AG04450 (cell line): ENCODE results near the gene LDB2. TPM values are rescaled to one million over a fixed set of nuclear protein-coding genes. Genes with fewer than 3 reads are reported as not detected.

Experiments used
- CTCF ChIA-PET: fragments of 300-600, 350-600 bp; formaldehyde crosslinking; extraction: SDS; loops from one replicate; lab custom pipeline; 2022; ENCODE audit warnings: antibody characterized with exemption, inconsistent platforms; lab: Charles Lee
- POLR2A ChIA-PET: fragments of 350-600 bp; formaldehyde crosslinking; extraction: SDS; loops from one replicate; lab custom pipeline; 2021; ENCODE audit warnings: antibody characterized with exemption, inconsistent platforms; lab: Yijun Ruan, JAX
- DNase-seq: peaks from one replicate; pipeline ENCODE4 v3.0.0-alpha.2; 2011; ENCODE audit warnings: low read depth, low spot score
- H3K27ac ChIP-seq: one replicate; pipeline ENCODE4 v1.5.1; 2012; ENCODE audit warnings: low read depth, low read length, control low read depth
- H3K27me3 ChIP-seq: one replicate; pipeline ENCODE4 v1.6.0; 2012; ENCODE audit warnings: low read length; ENCODE audit not compliant: control insufficient read depth, insufficient read depth
- H3K4me3 ChIP-seq: 2 replicates; pipeline ENCODE4 v1.5.1; 2011; ENCODE audit warnings: mild to moderate bottlenecking, low read depth, low read length, control low read depth
- H3K9me3 ChIP-seq: 2 replicates; pipeline ENCODE4 v1.5.1; 2012; ENCODE audit warnings: low read length; ENCODE audit not compliant: control insufficient read depth, insufficient read depth
- CTCF ChIP-seq: IDR thresholded peaks from 2 replicates; pipeline ENCODE4 v1.5.1; 2011; ENCODE audit warnings: low read depth, low read length, control low read depth, inconsistent platforms
- polyA plus RNA-seq: library from polyadenylated mRNA; depleted of rRNA; stranded (reverse); fragments of >200 nt; gene quantifications from 2 replicates; pipeline ENCODE4 v1.2.3, GENCODE V29; 2011

The LDB2 gene
- polyA plus RNA-seq, 1 experiment = 180 TPM

- ChIA-PET CTCF (no interaction called here), POLR2A (no interaction called here)
- no peak for DNase-seq
- Histone ChIP-seq H3K9me3 (no peaks in the 10 kb centered on the region), H3K27ac (no peak overlapping the region), H3K27me3 (no peaks in the 10 kb centered on the region), H3K4me3 (no peak overlapping the region)
- no peak for TF ChIP-seq CTCF
These were observed 295.3 kb downstream of the LDB2 start for GRCh38 chr4:16603178-16603577.

- Histone ChIP-seq H3K9me3 (no peaks in the 10 kb centered on the region), H3K27ac (peak overlapping the region; percentile 74), H3K4me3 (no peak overlapping the region), H3K27me3 (no peaks in the 10 kb centered on the region)
- CTCF ChIA-PET = interaction anchor here (1.2 kb wide), 1 partner anchor 82 kb away, joined by 3 read pairs; no protein-coding TSS in a partner anchor
- TF ChIP-seq CTCF = no peak
- no peak for DNase-seq
- POLR2A ChIA-PET = no interaction called here
These were observed 299.7 kb downstream of the LDB2 start for GRCh38 chr4:16598597-16599206.

GRCh38 chr4:16597845-16598596 lies 300.4 kb downstream of the LDB2 start:
- ChIA-PET CTCF (interaction anchor here (1.2 kb wide), 1 partner anchor 82 kb away, joined by 3 read pairs; no protein-coding TSS in a partner anchor), POLR2A (no interaction called here)
- H3K27ac ChIP-seq = peak overlapping the region; percentile 74
- no peaks in the 10 kb centered on the region for H3K9me3 ChIP-seq
- peak; percentile 32 for DNase-seq
- no peak for TF ChIP-seq CTCF
- H3K27me3 ChIP-seq = no peaks in the 10 kb centered on the region
- no peak overlapping the region for H3K4me3 ChIP-seq

GRCh38 chr4:16597443-16597842 lies 301.0 kb downstream of the LDB2 start:
- CTCF ChIA-PET = interaction anchor here (1.2 kb wide), 1 partner anchor 81 kb away, joined by 3 read pairs; no protein-coding TSS in a partner anchor
- TF ChIP-seq CTCF = no peak
- Histone ChIP-seq H3K4me3 (no peak overlapping the region), H3K9me3 (no peaks in the 10 kb centered on the region), H3K27ac (no peak overlapping the region), H3K27me3 (no peaks in the 10 kb centered on the region)
- POLR2A ChIA-PET = no interaction called here
- no peak for DNase-seq

- POLR2A ChIA-PET = no interaction called here
- Histone ChIP-seq H3K4me3 (no peak overlapping the region), H3K27ac (no peak overlapping the region), H3K9me3 (no peaks in the 10 kb centered on the region), H3K27me3 (no peaks in the 10 kb centered on the region)
- no peak for DNase-seq
- CTCF ChIA-PET = no interaction called here
- TF ChIP-seq CTCF = no peak
These were observed 302.2 kb downstream of the LDB2 start for GRCh38 chr4:16596267-16596666.
